MM.1S (cell line): Measurements from ENCODE around the gene RTN4RL1.

ENCODE experiments used
- DNase-seq: peaks from one replicate; pipeline ENCODE4 v3.0.0-alpha.2; 2015
- H2AFZ ChIP-seq: fragments of 300-600 bp; sonication (generic); 2 replicates; pipeline ENCODE4 v1.6.0; 2016; ENCODE audit warnings: antibody characterized with exemption, low read length
- H3F3A ChIP-seq: fragments of 300-600 bp; sonication (generic); 2 replicates; pipeline ENCODE4 v1.6.1; 2016; ENCODE audit warnings: mild to moderate bottlenecking, antibody characterized with exemption, low read length, moderate library complexity, mixed read lengths; ENCODE audit not compliant: insufficient read depth
- H3K27ac ChIP-seq: fragments of 300-600 bp; sonication (generic); 2 replicates; pipeline ENCODE4 v1.5.1; 2016; ENCODE audit warnings: mild to moderate bottlenecking, low read length
- H3K27me3 ChIP-seq: fragments of 300-600 bp; sonication (generic); replicated peaks from 2 replicates; pipeline ENCODE4 v1.6.0; 2016; ENCODE audit warnings: low read length; ENCODE audit not compliant: insufficient read depth
- H3K36me3 ChIP-seq: fragments of 300-600 bp; sonication (generic); replicated peaks from 2 replicates; pipeline ENCODE4 v1.6.1; 2016; ENCODE audit warnings: mild to moderate bottlenecking, low read length, mixed read lengths; ENCODE audit not compliant: insufficient read depth
- H3K4me1 ChIP-seq: fragments of 300-600 bp; sonication (generic); 2 replicates; pipeline ENCODE4 v1.6.1; 2016; ENCODE audit warnings: low read length, mixed read lengths
- H3K4me2 ChIP-seq: fragments of 300-600 bp; sonication (generic); 2 replicates; pipeline ENCODE4 v1.6.0; 2016; ENCODE audit warnings: low read depth, low read length
- H3K4me3 ChIP-seq: fragments of 300-600 bp; sonication (generic); 2 replicates; pipeline ENCODE4 v1.5.1; 2016; ENCODE audit warnings: low read length, mixed read lengths
- H3K79me2 ChIP-seq: fragments of 300-600 bp; sonication (generic); 2 replicates; pipeline ENCODE4 v1.6.1; 2016; ENCODE audit warnings: mixed run types, low read length, mixed read lengths
- H3K9ac ChIP-seq: fragments of 300-600 bp; sonication (generic); 2 replicates; pipeline ENCODE4 v1.6.1; 2016; ENCODE audit warnings: low read length, mixed read lengths
- H3K9me2 ChIP-seq: fragments of 300-600 bp; sonication (generic); replicated peaks from 2 replicates; pipeline ENCODE4 v1.6.1; 2016; ENCODE audit warnings: mild to moderate bottlenecking, low read length, mixed read lengths; ENCODE audit not compliant: insufficient read depth
- H3K9me3 ChIP-seq: fragments of 300-600 bp; sonication (generic); replicated peaks from 2 replicates; pipeline ENCODE4 v1.6.1; 2016; ENCODE audit warnings: mild to moderate bottlenecking, low read length, mixed read lengths; ENCODE audit not compliant: insufficient read depth
- H4K20me1 ChIP-seq: fragments of 300-600 bp; sonication (generic); 2 replicates; pipeline ENCODE4 v1.6.1; 2016; ENCODE audit warnings: mild to moderate bottlenecking, low read length, moderate library complexity, mixed read lengths; ENCODE audit not compliant: insufficient read depth
- CTCF ChIP-seq: fragments of 300-600 bp; sonication (generic); IDR thresholded peaks from 2 replicates; pipeline ENCODE4 v1.5.1; 2016; ENCODE audit warnings: antibody characterized with exemption, low read length, mixed read lengths
- EZH2 ChIP-seq: fragments of 300-600 bp; sonication (generic); optimal IDR thresholded peaks from 2 replicates; pipeline ENCODE3; 2017; ENCODE audit warnings: low read depth, mild to moderate bottlenecking, antibody characterized with exemption, low read length, mixed read lengths
- EZH2phosphoT487 ChIP-seq: fragments of 300-600 bp; sonication (generic); IDR thresholded peaks from 2 replicates; pipeline ENCODE4 v1.6.1; 2018; ENCODE audit warnings: antibody characterized with exemption, low read length

Gene RTN4RL1

DNA sequence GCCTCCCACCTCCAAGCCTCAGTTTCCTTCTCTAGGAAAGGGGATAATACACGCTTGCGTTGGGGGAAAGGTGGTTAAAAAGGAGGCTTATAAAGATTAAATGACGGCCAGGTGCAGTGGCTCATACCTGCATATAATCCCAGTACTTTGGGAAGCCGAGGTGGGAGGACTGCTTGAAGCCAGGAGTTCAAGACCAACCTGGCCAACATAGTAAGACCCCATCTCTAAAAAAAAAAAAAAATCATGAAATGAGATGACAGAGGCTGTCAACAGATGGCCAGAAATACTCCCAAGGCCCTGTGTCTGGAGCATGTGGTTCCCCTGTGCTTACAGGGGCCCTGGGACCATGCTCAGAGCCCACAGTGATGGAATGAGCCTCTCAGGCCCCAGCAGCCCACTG is 30.4 kb downstream of the RTN4RL1 start:
- TF ChIP-seq CTCF (no peak), EZH2phosphoT487 (no peak), EZH2 (no peak)
- Histone ChIP-seq H3F3A (no peaks in the 10 kb centered on the region), H3K4me2 (no peak overlapping the region), H3K9me2 (no peaks in the 10 kb centered on the region), H3K79me2 (no peaks in the 10 kb centered on the region), H3K27ac (no peak overlapping the region), H2AFZ (no peak overlapping the region), H3K36me3 (no peaks in the 10 kb centered on the region), H4K20me1 (no peaks in the 10 kb centered on the region), H3K9me3 (no peaks in the 10 kb centered on the region), H3K9ac (no peak overlapping the region), H3K4me3 (no peak overlapping the region), H3K4me1 (peaks cover 3% of the 10 kb centered on the region; the same call in 1 of the 2 replicates), H3K27me3 (peaks cover 66% of the 10 kb centered on the region)
- no peak for DNase-seq

DNA sequence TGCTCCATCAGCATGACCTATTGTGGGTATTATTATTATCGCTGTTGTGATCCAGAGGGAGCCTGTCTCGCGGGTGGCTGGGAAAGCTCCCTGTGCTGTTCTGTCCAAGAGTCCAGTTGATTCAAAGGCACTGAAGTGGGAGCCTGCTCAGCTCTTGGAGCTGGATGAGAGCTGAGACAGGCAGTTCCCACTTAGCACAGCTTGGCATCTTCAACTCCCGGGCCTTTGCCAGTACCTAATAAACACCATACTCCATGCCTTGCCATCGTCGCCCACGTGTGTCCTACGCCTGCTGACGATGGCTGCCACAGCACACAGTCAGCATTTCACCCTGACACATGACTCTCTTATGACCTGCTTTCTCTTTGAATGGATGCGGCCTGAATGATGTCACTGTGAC is 32.6 kb downstream of the RTN4RL1 start:
- Histone ChIP-seq H3K27me3 (peaks cover 83% of the 10 kb centered on the region), H3K27ac (no peak overlapping the region), H3K79me2 (no peaks in the 10 kb centered on the region), H4K20me1 (no peaks in the 10 kb centered on the region), H3F3A (no peaks in the 10 kb centered on the region), H3K36me3 (no peaks in the 10 kb centered on the region), H3K9ac (no peak overlapping the region), H2AFZ (no peak overlapping the region), H3K9me3 (no peaks in the 10 kb centered on the region), H3K9me2 (no peaks in the 10 kb centered on the region), H3K4me2 (no peak overlapping the region), H3K4me1 (no peaks in the 10 kb centered on the region), H3K4me3 (no peak overlapping the region)
- TF ChIP-seq EZH2phosphoT487 = no peak
- no peak for TF ChIP-seq EZH2
- TF ChIP-seq CTCF = no peak
- no peak for DNase-seq

- Histone ChIP-seq H3F3A (no peaks in the 10 kb centered on the region), H3K4me2 (no peak overlapping the region), H3K9ac (no peak overlapping the region), H3K27me3 (peaks cover 93% of the 10 kb centered on the region), H3K27ac (no peak overlapping the region), H3K79me2 (no peaks in the 10 kb centered on the region), H3K36me3 (no peaks in the 10 kb centered on the region), H3K9me2 (no peaks in the 10 kb centered on the region), H3K4me3 (no peak overlapping the region), H3K9me3 (no peaks in the 10 kb centered on the region), H2AFZ (no peak overlapping the region), H4K20me1 (no peaks in the 10 kb centered on the region), H3K4me1 (no peaks in the 10 kb centered on the region)
- no peak for DNase-seq
- no peak for TF ChIP-seq CTCF
These were observed 36.0 kb downstream of the RTN4RL1 start for GRCh38 chr17:1989135-1989534.
